NT2/D1 (cell line): ENCODE measurements around the gene PKN3.
"Not testable (repeated sequence)": the region's sequence is repeated elsewhere in the genome, so short reads cannot be mapped to it uniquely, and the experiment has no call there.

Experiments used
- SUZ12 ChIP-seq: IDR thresholded peaks from 2 replicates; pipeline ENCODE4 v1.6.1; 2011; ENCODE audit not compliant: insufficient read length, insufficient read depth; ENCODE audit errors: extremely low read depth
- YY1 ChIP-seq: IDR thresholded peaks from 2 replicates; pipeline ENCODE4 v1.6.1; 2011; ENCODE audit not compliant: insufficient read length, insufficient read depth
- ZNF274 ChIP-seq: IDR thresholded peaks from 2 replicates; pipeline ENCODE4 v1.6.1; 2011; ENCODE audit warnings: mild to moderate bottlenecking, low read depth, low read length

- TF ChIP-seq YY1, ZNF274, SUZ12: not testable (repeated sequence)
Observed at GRCh38 chr9:128666481-128666941, 35.8 kb upstream of the PKN3 start.
